Adrenal gland (tissue), 5 donors: Measurements from ENCODE around the gene XYLB.

Experiments
- CTCF ChIP-seq, 6 experiments: fragments of 450-650 bp in 4 of 6; fragments of 200-600 bp in 2 of 6; sonication (generic) in 1 of 6; IDR thresholded peaks; 1 replicate in 5 of 6; 2 replicates in 1 of 6; pipeline versions ENCODE4 v1.5.1 to v1.8.0; 2016 to 2021; ENCODE audit warnings: antibody characterized with exemption in 6 of 6, mild to moderate bottlenecking in 2 of 6, moderate library complexity in 1 of 6
- POLR2A ChIP-seq, 2 donors: fragments of 450-650 bp; IDR thresholded peaks; one replicate each; pipeline ENCODE4 v1.6.1; 2017; ENCODE audit warnings: antibody characterized with exemption in 2 of 2, mild to moderate bottlenecking in 2 of 2, moderate library complexity in 1 of 2
- donor health status: DM: no; HTN: no; CAD: no.

GRCh38 chr3:38307599-38307998, 39.0 kb upstream of the XYLB start:
- TF ChIP-seq CTCF (IDR thresholded peaks at IDR 0.05) (no peak), POLR2A (IDR thresholded peaks at IDR 0.05) (no peak)
